ENCODE results near the gene PARVG. TPM values are rescaled to one million over a fixed set of nuclear protein-coding genes. Genes with fewer than 3 reads are reported as not detected.

The PARVG gene
- polyA plus RNA-seq, 1 donor (not counting 4 experiments of a cell fraction or from before 2014, with no cell fraction given), result not detected

DNA sequence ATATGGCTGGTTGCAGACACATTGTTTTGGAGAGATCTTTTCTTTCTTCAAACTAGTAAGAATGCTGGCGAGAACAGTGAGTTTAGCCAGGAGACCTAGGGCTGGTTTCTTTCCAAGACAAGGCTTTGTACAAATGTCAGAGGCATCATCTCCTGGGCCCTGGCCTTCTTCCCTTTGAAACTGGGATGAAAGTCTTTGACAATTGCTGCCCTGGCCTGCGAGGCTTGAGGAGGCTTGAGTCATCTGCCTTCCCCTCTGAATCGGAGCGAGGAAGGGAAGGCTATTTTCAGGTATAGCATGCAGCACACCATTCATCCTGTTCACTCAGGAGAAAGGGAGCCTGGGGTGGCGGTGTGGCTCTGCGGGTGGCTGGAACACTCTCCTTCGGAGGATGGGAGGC, 21.5 kb upstream of the PARVG start:
- DNase-seq (ENCODE audit: low read depth, low spot score), result no peak
- Histone ChIP-seq H3K27ac (ENCODE audit: control insufficient read depth, insufficient read depth, low read length) (no peak overlapping the region), H3K4me1 (ENCODE audit: control insufficient read depth, extremely low read depth, insufficient read depth, low read length) (no peaks in the 10 kb centered on the region), H3K36me3 (ENCODE audit: control insufficient read depth in 2 of 2, extremely low read depth in 1 of 2, insufficient read depth in 2 of 2, low read length in 2 of 2) (no peaks in the 10 kb centered on the region), H3K27me3 (ENCODE audit: control insufficient read depth, extremely low read depth, insufficient read depth, low read length) (no peaks in the 10 kb centered on the region), H3K79me2 (ENCODE audit: control insufficient read depth, insufficient read depth, low read length) (no peaks in the 10 kb centered on the region), H3K4me2 (ENCODE audit: control insufficient read depth, extremely low read depth, insufficient read depth, low read depth, low read length) (no peak overlapping the region), H4K20me1 (ENCODE audit: control insufficient read depth, extremely low read depth, insufficient read depth, low read length) (no peaks in the 10 kb centered on the region), H3K4me3 (ENCODE audit: control insufficient read depth in 2 of 3, extremely low read depth in 1 of 3, insufficient read depth in 2 of 3, low read depth in 1 of 3, low read length in 3 of 3) (no peak overlapping the region), H3K9me1 (ENCODE audit: control insufficient read depth, extremely low read depth, insufficient read depth, low read length) (no peaks in the 10 kb centered on the region), H3K9ac (ENCODE audit: control insufficient read depth, extremely low read depth, insufficient read depth, low read length) (no peak overlapping the region), H2AFZ (ENCODE audit: control insufficient read depth, low read length) (no peak overlapping the region), H3K9me3 (ENCODE audit: control insufficient read depth, low read depth, low read length) (no peaks in the 10 kb centered on the region)
- FAIRE-seq, result no peak
- dilution Hi-C loops (cut with MboI; ENCODE audit: extremely low pct_ligation_motif_present, low sequenced_read_pairs), result no loop called here
- TF ChIP-seq, protein P1, sequence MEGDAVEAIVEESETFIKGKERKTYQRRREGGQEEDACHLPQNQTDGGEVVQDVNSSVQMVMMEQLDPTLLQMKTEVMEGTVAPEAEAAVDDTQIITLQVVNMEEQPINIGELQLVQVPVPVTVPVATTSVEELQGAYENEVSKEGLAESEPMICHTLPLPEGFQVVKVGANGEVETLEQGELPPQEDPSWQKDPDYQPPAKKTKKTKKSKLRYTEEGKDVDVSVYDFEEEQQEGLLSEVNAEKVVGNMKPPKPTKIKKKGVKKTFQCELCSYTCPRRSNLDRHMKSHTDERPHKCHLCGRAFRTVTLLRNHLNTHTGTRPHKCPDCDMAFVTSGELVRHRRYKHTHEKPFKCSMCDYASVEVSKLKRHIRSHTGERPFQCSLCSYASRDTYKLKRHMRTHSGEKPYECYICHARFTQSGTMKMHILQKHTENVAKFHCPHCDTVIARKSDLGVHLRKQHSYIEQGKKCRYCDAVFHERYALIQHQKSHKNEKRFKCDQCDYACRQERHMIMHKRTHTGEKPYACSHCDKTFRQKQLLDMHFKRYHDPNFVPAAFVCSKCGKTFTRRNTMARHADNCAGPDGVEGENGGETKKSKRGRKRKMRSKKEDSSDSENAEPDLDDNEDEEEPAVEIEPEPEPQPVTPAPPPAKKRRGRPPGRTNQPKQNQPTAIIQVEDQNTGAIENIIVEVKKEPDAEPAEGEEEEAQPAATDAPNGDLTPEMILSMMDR (optimal IDR thresholded peaks at IDR 0.05 in 1 of 3, IDR thresholded peaks at IDR 0.05 in 1 of 3, conservative IDR thresholded peaks at IDR 0.05 in 1 of 3; ENCODE audit: extremely low read depth in 1 of 3, insufficient read depth in 2 of 3, low read length in 3 of 3), result no peak
- no peak for TF ChIP-seq EZH2 (IDR thresholded peaks at IDR 0.05; ENCODE audit: low read length)

DNA sequence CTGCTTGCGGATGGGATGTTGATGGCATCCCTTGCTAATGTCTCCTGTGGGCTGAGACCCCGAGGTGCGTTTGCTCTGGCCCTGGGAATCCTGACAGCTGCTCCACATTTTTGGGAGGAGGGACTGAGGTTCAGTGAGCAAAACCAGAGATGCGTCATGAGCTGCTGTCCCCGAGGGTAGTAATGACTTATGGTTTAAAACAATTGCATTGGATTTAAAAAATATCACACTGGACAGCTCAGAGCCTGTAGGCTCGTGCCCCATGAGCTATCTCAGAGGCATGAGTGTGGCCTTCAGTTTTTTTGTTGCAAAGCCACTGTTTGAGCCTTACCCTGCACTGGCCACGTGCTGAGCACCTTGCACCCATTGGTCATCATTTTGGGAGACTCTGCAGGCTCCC, 20.9 kb upstream of the PARVG start:
- FAIRE-seq, result no peak
- Histone ChIP-seq H3K27ac (ENCODE audit: control insufficient read depth, insufficient read depth, low read length) (no peak overlapping the region), H3K27me3 (ENCODE audit: control insufficient read depth, extremely low read depth, insufficient read depth, low read length) (no peaks in the 10 kb centered on the region), H3K79me2 (ENCODE audit: control insufficient read depth, insufficient read depth, low read length) (no peaks in the 10 kb centered on the region), H3K9ac (ENCODE audit: control insufficient read depth, extremely low read depth, insufficient read depth, low read length) (no peak overlapping the region), H3K4me2 (ENCODE audit: control insufficient read depth, extremely low read depth, insufficient read depth, low read depth, low read length) (no peak overlapping the region), H4K20me1 (ENCODE audit: control insufficient read depth, extremely low read depth, insufficient read depth, low read length) (no peaks in the 10 kb centered on the region), H3K36me3 (ENCODE audit: control insufficient read depth in 2 of 2, extremely low read depth in 1 of 2, insufficient read depth in 2 of 2, low read length in 2 of 2) (no peaks in the 10 kb centered on the region), H3K9me1 (ENCODE audit: control insufficient read depth, extremely low read depth, insufficient read depth, low read length) (no peaks in the 10 kb centered on the region), H3K4me3 (ENCODE audit: control insufficient read depth in 2 of 3, extremely low read depth in 1 of 3, insufficient read depth in 2 of 3, low read depth in 1 of 3, low read length in 3 of 3) (no peak overlapping the region), H2AFZ (ENCODE audit: control insufficient read depth, low read length) (no peak overlapping the region), H3K4me1 (ENCODE audit: control insufficient read depth, extremely low read depth, insufficient read depth, low read length) (no peaks in the 10 kb centered on the region), H3K9me3 (ENCODE audit: control insufficient read depth, low read depth, low read length) (no peaks in the 10 kb centered on the region)
- TF ChIP-seq, protein P1 (optimal IDR thresholded peaks at IDR 0.05 in 1 of 3, IDR thresholded peaks at IDR 0.05 in 1 of 3, conservative IDR thresholded peaks at IDR 0.05 in 1 of 3; ENCODE audit: extremely low read depth in 1 of 3, insufficient read depth in 2 of 3, low read length in 3 of 3), result no peak
- no peak for TF ChIP-seq EZH2 (IDR thresholded peaks at IDR 0.05; ENCODE audit: low read length)
- DNase-seq (ENCODE audit: low read depth, low spot score), result no peak
- dilution Hi-C loops (cut with MboI; ENCODE audit: extremely low pct_ligation_motif_present, low sequenced_read_pairs), result no loop called here

All from keratinocyte (primary cell).